HL-60 (cell line): ENCODE data around the gene ACVR1C.

Source experiments
- DNase-seq, 2 experiments: peaks; one replicate each; pipeline ENCODE4 v3.0.0-alpha.2; 2010 to 2020; ENCODE audit warnings: low read depth in 1 of 2, low spot score in 1 of 2
- H3K27ac ChIP-seq: fragments of 250-450 bp; sonication (Bioruptor Pico); replicated peaks from 2 replicates; pipeline ENCODE4 v1.5.1; 2020; ENCODE audit warnings: mild to moderate bottlenecking, moderate library complexity
- H3K27me3 ChIP-seq: fragments of 250-450 bp; sonication (Bioruptor Pico); 2 replicates; pipeline ENCODE4 v1.5.1; 2021; ENCODE audit warnings: mild to moderate bottlenecking, moderate library complexity; ENCODE audit not compliant: insufficient read depth, poor library complexity, severe bottlenecking
- H3K4me3 ChIP-seq: replicated peaks from 2 replicates; pipeline ENCODE4 v1.5.1; 2011; ENCODE audit warnings: mild to moderate bottlenecking, control low read depth, low read length; ENCODE audit not compliant: insufficient read depth
- GABPA ChIP-seq: IDR thresholded peaks from 2 replicates; pipeline ENCODE4 v1.6.1; 2012; ENCODE audit warnings: low read depth
- POLR2AphosphoS5 ChIP-seq: IDR thresholded peaks from 2 replicates; pipeline ENCODE4 v1.6.1; 2012; ENCODE audit warnings: low read depth
- SPI1 ChIP-seq: IDR thresholded peaks from 2 replicates; pipeline ENCODE4 v1.6.1; 2012; ENCODE audit warnings: low read depth, mild to moderate bottlenecking, borderline replicate concordance
- TF ChIP-seq, protein P1 (sequence below): IDR thresholded peaks from one replicate; pipeline ENCODE4 v1.5.1; 2011; ENCODE audit warnings: low read length, control low read depth, inconsistent platforms; ENCODE audit not compliant: insufficient read depth
- TF ChIP-seq, protein P2 (sequence below): IDR thresholded peaks from 2 replicates; pipeline ENCODE4 v1.6.1; 2012; ENCODE audit warnings: low read depth; ENCODE audit not compliant: insufficient replicate concordance

Gene ACVR1C

DNA sequence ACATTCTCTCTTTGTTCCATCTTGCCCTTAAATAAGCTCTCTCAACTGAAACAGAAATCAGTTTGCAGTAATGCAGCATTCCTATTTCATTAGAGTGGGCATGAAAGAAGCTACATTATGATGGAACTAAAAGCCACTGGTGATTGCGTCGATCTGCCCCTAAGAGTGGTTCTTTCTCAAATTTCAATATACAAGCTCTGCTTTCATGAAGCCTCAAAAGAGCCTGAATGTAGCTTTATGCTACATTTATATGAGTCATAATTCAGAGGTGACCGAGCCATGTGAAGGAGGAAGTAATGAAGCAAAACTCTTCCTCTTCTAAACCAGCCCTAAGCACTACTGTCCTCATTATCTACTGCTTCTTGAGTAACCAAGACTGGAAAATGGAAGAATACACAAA lies 120.0 kb downstream of the ACVR1C start:
- Histone ChIP-seq H3K27ac (no peak overlapping the region), H3K4me3 (no peak overlapping the region), H3K27me3 (no peaks in the 10 kb centered on the region)
- peak; percentile 12 to 46 for DNase-seq
- TF ChIP-seq, protein P1, sequence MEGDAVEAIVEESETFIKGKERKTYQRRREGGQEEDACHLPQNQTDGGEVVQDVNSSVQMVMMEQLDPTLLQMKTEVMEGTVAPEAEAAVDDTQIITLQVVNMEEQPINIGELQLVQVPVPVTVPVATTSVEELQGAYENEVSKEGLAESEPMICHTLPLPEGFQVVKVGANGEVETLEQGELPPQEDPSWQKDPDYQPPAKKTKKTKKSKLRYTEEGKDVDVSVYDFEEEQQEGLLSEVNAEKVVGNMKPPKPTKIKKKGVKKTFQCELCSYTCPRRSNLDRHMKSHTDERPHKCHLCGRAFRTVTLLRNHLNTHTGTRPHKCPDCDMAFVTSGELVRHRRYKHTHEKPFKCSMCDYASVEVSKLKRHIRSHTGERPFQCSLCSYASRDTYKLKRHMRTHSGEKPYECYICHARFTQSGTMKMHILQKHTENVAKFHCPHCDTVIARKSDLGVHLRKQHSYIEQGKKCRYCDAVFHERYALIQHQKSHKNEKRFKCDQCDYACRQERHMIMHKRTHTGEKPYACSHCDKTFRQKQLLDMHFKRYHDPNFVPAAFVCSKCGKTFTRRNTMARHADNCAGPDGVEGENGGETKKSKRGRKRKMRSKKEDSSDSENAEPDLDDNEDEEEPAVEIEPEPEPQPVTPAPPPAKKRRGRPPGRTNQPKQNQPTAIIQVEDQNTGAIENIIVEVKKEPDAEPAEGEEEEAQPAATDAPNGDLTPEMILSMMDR: no peak
- TF ChIP-seq GABPA: no peak
- no peak for TF ChIP-seq POLR2AphosphoS5
- no peak for TF ChIP-seq SPI1
- TF ChIP-seq, protein P2, sequence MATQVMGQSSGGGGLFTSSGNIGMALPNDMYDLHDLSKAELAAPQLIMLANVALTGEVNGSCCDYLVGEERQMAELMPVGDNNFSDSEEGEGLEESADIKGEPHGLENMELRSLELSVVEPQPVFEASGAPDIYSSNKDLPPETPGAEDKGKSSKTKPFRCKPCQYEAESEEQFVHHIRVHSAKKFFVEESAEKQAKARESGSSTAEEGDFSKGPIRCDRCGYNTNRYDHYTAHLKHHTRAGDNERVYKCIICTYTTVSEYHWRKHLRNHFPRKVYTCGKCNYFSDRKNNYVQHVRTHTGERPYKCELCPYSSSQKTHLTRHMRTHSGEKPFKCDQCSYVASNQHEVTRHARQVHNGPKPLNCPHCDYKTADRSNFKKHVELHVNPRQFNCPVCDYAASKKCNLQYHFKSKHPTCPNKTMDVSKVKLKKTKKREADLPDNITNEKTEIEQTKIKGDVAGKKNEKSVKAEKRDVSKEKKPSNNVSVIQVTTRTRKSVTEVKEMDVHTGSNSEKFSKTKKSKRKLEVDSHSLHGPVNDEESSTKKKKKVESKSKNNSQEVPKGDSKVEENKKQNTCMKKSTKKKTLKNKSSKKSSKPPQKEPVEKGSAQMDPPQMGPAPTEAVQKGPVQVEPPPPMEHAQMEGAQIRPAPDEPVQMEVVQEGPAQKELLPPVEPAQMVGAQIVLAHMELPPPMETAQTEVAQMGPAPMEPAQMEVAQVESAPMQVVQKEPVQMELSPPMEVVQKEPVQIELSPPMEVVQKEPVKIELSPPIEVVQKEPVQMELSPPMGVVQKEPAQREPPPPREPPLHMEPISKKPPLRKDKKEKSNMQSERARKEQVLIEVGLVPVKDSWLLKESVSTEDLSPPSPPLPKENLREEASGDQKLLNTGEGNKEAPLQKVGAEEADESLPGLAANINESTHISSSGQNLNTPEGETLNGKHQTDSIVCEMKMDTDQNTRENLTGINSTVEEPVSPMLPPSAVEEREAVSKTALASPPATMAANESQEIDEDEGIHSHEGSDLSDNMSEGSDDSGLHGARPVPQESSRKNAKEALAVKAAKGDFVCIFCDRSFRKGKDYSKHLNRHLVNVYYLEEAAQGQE: no peak

DNA sequence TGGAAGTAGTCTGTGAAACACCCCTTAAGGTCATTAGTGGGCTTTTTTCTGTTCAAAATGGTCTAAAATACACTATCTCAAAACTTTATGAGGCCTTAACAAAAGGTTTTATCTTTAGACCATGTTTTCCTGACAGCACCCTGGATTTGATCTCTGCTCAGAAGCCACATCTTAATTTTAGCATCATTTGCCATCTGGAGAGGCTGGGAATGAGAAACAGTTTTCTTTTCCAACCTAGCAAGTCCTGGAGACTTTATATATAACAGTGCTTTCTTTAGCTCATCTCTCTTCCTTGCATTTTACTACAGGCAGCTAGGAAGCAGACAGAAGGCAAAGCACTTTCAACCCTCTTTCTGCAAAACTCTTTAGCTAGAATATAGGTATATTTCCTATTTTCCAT lies 122.1 kb downstream of the ACVR1C start:
- TF ChIP-seq POLR2AphosphoS5 (no peak), SPI1 (no peak), GABPA (no peak)
- TF ChIP-seq, protein P1: no peak
- TF ChIP-seq, protein P2: no peak
- no peak overlapping the region for H3K27ac ChIP-seq
- no peak overlapping the region for H3K4me3 ChIP-seq
- DNase-seq: no peak
- H3K27me3 ChIP-seq: no peaks in the 10 kb centered on the region

- no peak for DNase-seq
- no peak for TF ChIP-seq SPI1
- TF ChIP-seq, protein P1: no peak
- TF ChIP-seq, protein P2: no peak
- TF ChIP-seq GABPA: no peak
- TF ChIP-seq POLR2AphosphoS5: no peak
Observed at GRCh38 chr2:157504623-157505022, 124.0 kb downstream of the ACVR1C start.

More at GRCh38 chr2:157504623-157505022, 124.0 kb downstream of the ACVR1C start:
- Histone ChIP-seq H3K4me3 (no peak overlapping the region), H3K27ac (no peak overlapping the region), H3K27me3 (no peaks in the 10 kb centered on the region)
